Measurements from ENCODE around the gene LEUTX. TPM values are rescaled to one million over a fixed set of nuclear protein-coding genes. Genes with fewer than 3 reads are reported as not detected.

LEUTX gene
- total RNA-seq, 1 experiment from 2014 or later: not detected

- no peak within 1 kb of the TSS for H3K4me3 Mint-ChIP-seq
- no peak for DNase-seq
- Histone ChIP-seq H3K23ac (ENCODE audit: insufficient read length, low read depth, low read length) (no peak within 1 kb of the TSS), H3K9ac (ENCODE audit: extremely low read depth, insufficient read length, low read length) (no peak within 1 kb of the TSS), H3K27ac (ENCODE audit: insufficient read length, low read depth, low read length) (no peak within 1 kb of the TSS), H2BK15ac (ENCODE audit: low read depth, low read length) (no peak within 1 kb of the TSS), H3K23me2 (ENCODE audit: insufficient read length, low read depth, low read length, poor library complexity, severe bottlenecking) (no peaks in the 10 kb centered on the region), H2BK120ac (ENCODE audit: low read depth, low read length, poor library complexity, severe bottlenecking) (no peak within 1 kb of the TSS), H3K14ac (ENCODE audit: insufficient read depth, low read length) (no peak within 1 kb of the TSS), H4K8ac (replicated peaks; ENCODE audit: insufficient read length, low read depth, low read length) (no peak within 1 kb of the TSS), H3T11ph (ENCODE audit: low read length) (no peak within 1 kb of the TSS), H3K27me3 (ENCODE audit: insufficient read depth, low read length) (no peaks in the 10 kb centered on the region), H4K20me1 (ENCODE audit: control insufficient read depth, insufficient read depth, insufficient read length) (no peaks in the 10 kb centered on the region), H4K91ac (ENCODE audit: insufficient read length, low read depth, low read length) (no peak within 1 kb of the TSS), H3K56ac (ENCODE audit: insufficient read length, low read depth, low read length) (no peak within 1 kb of the TSS), H3K79me1 (ENCODE audit: insufficient read depth, low read depth, low read length, poor library complexity, severe bottlenecking) (no peaks in the 10 kb centered on the region), H2BK12ac (ENCODE audit: insufficient read length, low read depth, low read length) (no peak within 1 kb of the TSS), H3K4ac (ENCODE audit: low read depth, low read length) (no peak within 1 kb of the TSS), H3K79me2 (ENCODE audit: insufficient read depth, low read length) (no peaks in the 10 kb centered on the region), H3K4me2 (ENCODE audit: insufficient read depth, insufficient read length, low read length) (no peak within 1 kb of the TSS), H4K5ac (ENCODE audit: insufficient read length, low read depth, low read length) (no peak within 1 kb of the TSS), H2AK5ac (ENCODE audit: insufficient read length, low read length) (no peak within 1 kb of the TSS), H2BK5ac (ENCODE audit: insufficient read length, low read length) (no peak within 1 kb of the TSS), H2AFZ (ENCODE audit: low read length) (no peak within 1 kb of the TSS), H3K4me1 (ENCODE audit: insufficient read depth, low read length) (no peaks in the 10 kb centered on the region; the same call in 1 of the 2 replicates), H2BK20ac (ENCODE audit: low read depth, low read length, poor library complexity, severe bottlenecking) (no peak within 1 kb of the TSS), H3K18ac (ENCODE audit: insufficient read length, low read depth, low read length) (no peak within 1 kb of the TSS), H3K9me3 (ENCODE audit: control insufficient read depth, low read depth, low read length) (no peaks in the 10 kb centered on the region)
- H3K36me3 Mint-ChIP-seq (ENCODE audit: insufficient read depth in 1 of 3, low read depth in 3 of 3): no peaks in the 10 kb centered on the region
- TF ChIP-seq CTCF (conservative IDR thresholded peaks at IDR 0.05): no peak
- peaks cover 0 to 2% of the 10 kb centered on the region in 2 experiments; a peak in 1 of 5 replicates for H3K9me3 Mint-ChIP-seq
- H3K4me1 Mint-ChIP-seq: no peaks in the 10 kb centered on the region; a peak in 1 of 4 replicates
- H3K27ac Mint-ChIP-seq: peak within 1 kb of the TSS in 1 of 3 experiments; percentile 36; a peak in 1 of 7 replicates
- H3K27me3 Mint-ChIP-seq (ENCODE audit: low read depth): peaks cover 10% of the 10 kb centered on the region
- no CpG with 5 or more reads among the region's 3 CpGs for WGBS (ENCODE audit: extremely low coverage, insufficient read length, low lambda C conversion rate)
Measured at GRCh38 chr19:39737891-39738290, 40.8 kb upstream of the LEUTX start, which contains the start of gene CLC. TSS of gene CLC (minus strand) at chr19:39738029. CDS start at chr19:39737952, 77 bp downstream.

Measured in H9 (cell line).